Purkinje cell (primary cell): ENCODE data around the gene LRP1. TPM values are rescaled to one million over a fixed set of nuclear protein-coding genes. Genes with fewer than 3 reads are reported as not detected.

Source experiments
- polyA plus RNA-seq: library from polyadenylated mRNA; unstranded; fragments of >200 nt; fragmentation: Nextera tagmentation; gene quantifications from 2 replicates; pipeline ENCODE4 v1.2.1, GENCODE V29; 2014

LRP1 gene
- 6.2 and 8.6 TPM in 2 replicates for polyA plus RNA-seq

GRCh38 chr12:57127726-57128518 is at the start of gene LRP1:
Gene LRP1 (plus strand): TSS chr12:57128483. CDS start chr12:57128965, 482 bp downstream.

GRCh38 chr12:57078519-57079404 is 49.5 kb upstream of the LRP1 start, which contains the start of gene NEMP1:
Gene NEMP1 (minus strand): TSS chr12:57078791. CDS start chr12:57078745, 46 bp downstream.

GRCh38 chr12:57088354-57089270 is 39.7 kb upstream of the LRP1 start, which contains the start of gene NAB2:
Gene NAB2 (plus strand): TSS chr12:57089114. CDS start chr12:57089272, 158 bp downstream.

GRCh38 chr12:57111031-57111734 is 17.1 kb upstream of the LRP1 start, which contains the start of gene STAT6:
Gene STAT6 (minus strand): TSS chr12:57111362. CDS start chr12:57108278, 3,084 bp downstream.

GRCh38 chr12:57146961-57147944 is 19.0 kb downstream of the LRP1 start, which contains the start of gene LRP1-AS:
Gene LRP1-AS (minus strand): TSS chr12:57147619.

GRCh38 chr12:57216014-57216911 is 88.0 kb downstream of the LRP1 start, which contains the start of gene NXPH4:
Gene NXPH4 (plus strand): TSS chr12:57216794. CDS start chr12:57216970, 176 bp downstream.

GRCh38 chr12:57229634-57230380 is 101.5 kb downstream of the LRP1 start, which contains the start of gene SHMT2:
Gene SHMT2 (plus strand): TSS chr12:57229711. CDS start chr12:57229779, 68 bp downstream.

GRCh38 chr12:57250956-57251355 is 122.7 kb downstream of the LRP1 start, which contains the start of gene STAC3:
Gene STAC3 (minus strand): TSS chr12:57251187. CDS start chr12:57249636, 1,551 bp downstream.

Other genes starting within 250 kb of the LRP1 start
- gene SDR9C7, start 194.1 kb upstream of the LRP1 start, polyA plus RNA-seq, result 0.54 TPM in 1 of 2 replicates, not detected in the other
- not detected in 2 replicates for gene RDH16, start 170.9 kb upstream of the LRP1 start, polyA plus RNA-seq
- gene ZBTB39, start 121.9 kb upstream of the LRP1 start, polyA plus RNA-seq, result 0.34 and 0.89 TPM in 2 replicates
- gene TAC3, start 112.0 kb upstream of the LRP1 start, polyA plus RNA-seq, result not detected in 2 replicates
- gene MYO1A, start 78.4 kb upstream of the LRP1 start, polyA plus RNA-seq, result not detected in 2 replicates
- gene NEMP1, start 49.7 kb upstream of the LRP1 start, polyA plus RNA-seq, result 1.6 and 2.2 TPM in 2 replicates
- gene NAB2, start 39.4 kb upstream of the LRP1 start, polyA plus RNA-seq, result 0.76 and 2.1 TPM in 2 replicates
- 1.5 TPM in 1 of 2 replicates, not detected in the other for gene STAT6, start 17.1 kb upstream of the LRP1 start, polyA plus RNA-seq
- not detected in 2 replicates for gene LRP1-AS, start 19.1 kb downstream of the LRP1 start, polyA plus RNA-seq
- 0.93 TPM in 1 of 2 replicates, not detected in the other for gene NXPH4, start 88.3 kb downstream of the LRP1 start, polyA plus RNA-seq
- gene SHMT2, start 101.2 kb downstream of the LRP1 start, polyA plus RNA-seq, result 3.2 and 3.9 TPM in 2 replicates
- gene STAC3, start 122.7 kb downstream of the LRP1 start, polyA plus RNA-seq, result 0.59 and 0.99 TPM in 2 replicates